HG03280 (cell line): Measurements from ENCODE around the gene CFAP300.

Experiments used
- ATAC-seq: cut with Tn5 transposase; IDR thresholded peaks from one replicate; pipeline ENCODE4 v1.9.1; 2021; ENCODE audit warnings: mild to moderate bottlenecking, moderate library complexity; ENCODE audit not compliant: unreplicated experiment

The CFAP300 gene

DNA sequence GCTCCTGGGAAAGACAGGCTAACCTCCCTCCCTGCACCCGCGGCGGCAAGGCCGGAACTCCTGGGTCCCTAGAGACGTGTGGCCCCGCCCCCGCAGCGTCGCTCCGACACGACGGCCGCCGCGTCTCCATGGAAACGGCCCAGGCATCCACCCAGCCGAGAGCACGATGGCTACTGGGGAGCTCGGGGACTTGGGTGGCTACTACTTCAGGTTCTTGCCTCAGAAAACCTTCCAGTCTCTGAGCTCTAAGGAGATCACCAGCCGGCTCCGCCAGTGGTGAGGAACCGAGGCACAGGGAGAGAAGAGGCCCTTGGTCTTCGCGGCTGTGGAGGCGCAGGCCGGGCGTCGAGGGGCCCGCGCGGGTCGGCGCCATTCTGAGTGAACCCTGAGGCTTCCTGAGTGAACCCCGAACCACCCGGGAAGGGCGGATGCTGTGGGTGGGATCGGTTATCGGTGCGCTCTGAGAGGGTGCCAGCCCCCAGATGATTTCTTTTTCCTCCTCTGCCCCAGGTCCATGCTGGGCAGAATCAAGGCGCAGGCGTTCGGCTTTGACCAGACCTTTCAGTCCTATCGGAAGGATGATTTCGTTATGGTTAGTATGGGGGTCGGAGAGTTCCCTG, at the start of gene CFAP300:
CFAP300 (plus strand) TSS at position 133 of the 620 bp plus-strand sequence; CDS start at position 167, 34 bp downstream.
- ATAC-seq: no peak

DNA sequence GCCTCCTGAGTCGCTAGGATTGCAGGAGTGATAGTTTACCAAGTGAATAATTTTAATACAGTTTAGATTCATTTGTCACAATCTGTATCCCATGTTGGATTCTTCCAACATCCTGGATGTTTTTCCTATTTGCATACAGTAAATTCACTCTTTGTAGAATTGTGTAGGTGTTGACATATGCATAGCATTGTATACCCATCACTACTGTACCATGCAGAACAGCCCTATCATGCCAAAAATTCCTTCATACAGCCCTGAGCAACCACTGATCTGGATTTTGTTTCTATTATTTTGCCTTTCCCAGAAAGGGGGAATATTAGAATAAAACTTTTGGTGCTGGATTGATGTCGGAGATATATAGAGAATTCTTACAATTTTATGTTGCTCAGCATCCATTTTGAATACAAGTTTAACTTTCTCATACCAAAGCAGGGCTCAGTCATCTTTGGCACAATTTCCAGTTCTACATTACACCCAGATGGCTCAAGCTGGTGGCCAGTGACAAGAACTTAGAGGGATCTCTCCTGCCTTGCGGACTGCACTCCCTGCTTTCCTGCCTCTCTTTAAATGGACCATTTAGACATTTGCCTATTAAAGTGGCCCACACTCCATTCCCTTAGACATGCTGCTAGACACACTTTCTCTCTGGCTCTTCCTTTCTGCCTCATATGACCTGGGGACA, 45.4 kb upstream of the CFAP300 start:
- ATAC-seq: no peak

DNA sequence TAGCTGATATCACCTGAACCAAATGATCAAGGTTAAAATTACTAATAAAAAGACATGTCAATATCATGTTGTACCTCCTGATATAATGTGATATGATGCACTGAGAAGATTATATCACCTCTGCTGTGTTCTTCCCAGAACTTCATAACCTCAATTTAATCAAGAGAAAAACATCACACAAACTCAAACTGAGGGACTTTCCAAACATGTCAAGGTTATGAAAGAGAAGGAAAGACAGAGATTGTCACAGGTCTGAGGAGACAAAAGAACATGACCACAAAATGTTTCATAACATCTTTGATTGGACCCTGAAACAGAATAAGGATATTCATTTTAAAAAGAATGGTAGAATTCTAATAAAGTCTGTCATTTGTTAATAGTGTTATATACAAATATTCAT, 43.0 kb upstream of the CFAP300 start:
- no peak for ATAC-seq

DNA sequence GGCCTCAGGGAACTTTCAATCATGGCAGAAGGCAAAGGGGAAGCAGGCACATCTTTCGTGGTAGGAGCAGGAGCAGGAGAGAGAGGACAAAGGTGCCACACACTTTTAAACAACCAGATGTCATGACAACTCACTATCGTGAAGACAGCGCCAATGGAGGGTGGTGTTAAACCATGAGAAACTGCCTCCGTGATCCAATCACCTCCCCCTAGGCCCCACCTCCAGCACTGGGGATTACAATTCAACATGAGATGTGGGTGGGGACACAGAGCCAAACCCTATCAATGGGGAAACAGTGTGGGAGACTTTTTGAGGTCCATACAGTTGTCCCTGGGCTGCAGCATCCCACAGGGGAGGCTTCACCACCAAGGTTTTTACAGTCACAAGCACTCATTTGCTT, 41.9 kb upstream of the CFAP300 start:
- ATAC-seq: no peak

DNA sequence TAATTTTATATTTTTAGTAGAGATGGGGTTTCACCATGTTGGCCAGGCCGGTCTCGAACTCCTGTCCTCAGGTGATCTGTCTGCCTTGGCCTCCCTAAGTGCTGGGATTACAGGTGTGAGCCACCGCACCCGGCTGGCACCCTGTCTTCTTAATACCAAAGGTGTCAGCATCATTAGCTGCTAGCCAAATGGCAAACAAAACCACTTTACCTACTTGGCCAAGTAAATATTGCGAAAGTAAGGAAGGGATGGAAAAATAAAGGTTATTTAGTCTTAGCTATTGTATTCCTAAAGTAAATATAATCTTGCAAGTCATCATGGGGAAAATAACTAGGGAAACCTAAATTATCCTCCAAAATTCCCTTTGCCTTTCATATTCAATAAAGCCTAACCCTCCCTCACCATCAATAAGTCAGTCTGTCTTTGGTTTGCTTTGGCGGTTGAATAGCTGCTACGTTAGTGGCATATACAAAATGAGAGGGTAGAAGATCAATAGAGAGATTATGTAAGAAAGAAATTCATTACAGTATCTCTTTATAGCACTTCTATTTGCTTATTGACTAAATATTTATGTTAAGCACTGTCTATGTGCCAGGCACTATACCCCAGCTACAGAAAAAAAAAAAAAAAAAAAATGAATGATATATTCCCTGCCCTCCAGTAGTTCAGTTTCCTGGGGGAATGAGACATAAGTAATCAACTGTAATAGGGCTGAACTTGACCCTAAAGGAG, 40.2 kb upstream of the CFAP300 start:
- no peak for ATAC-seq

DNA sequence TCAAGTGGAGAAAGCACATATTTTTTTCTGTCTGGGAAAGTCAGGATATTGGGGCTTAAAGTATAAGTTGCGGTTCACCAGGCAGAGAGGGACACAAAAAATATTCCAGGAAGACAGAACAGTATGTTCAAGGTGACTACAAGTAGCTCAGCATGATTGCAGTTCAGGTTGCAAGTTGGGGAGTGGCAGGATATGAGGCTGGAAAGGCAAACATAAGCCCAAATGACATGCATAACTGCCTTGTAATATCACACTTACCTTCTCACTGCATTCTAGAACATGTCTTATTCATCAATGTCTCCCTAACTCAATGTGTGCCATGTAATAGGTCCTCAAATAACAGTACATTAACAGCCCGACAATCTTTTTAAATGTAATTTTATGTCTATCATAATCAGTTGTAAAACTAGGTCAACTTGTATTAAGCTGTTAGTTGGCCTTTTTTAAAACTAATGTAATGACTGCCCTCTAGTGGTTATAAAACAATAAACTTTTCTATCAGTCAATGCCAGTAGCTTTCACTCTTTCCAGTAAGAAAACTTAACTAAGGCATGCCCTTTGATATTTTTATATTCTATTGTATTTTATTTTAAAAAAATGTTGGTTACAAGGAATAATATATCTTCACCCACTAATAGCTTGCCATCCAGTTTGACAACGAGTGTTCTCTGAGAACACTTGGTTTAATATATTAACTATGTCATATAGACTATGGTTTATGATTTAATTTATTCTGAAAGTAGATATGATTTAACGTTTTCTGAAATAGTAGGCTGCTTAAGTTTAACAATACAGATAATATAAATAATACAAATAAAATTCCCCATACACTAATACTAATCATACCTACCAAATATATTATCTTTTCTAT, 39.4 kb upstream of the CFAP300 start:
- peak; percentile 78 for ATAC-seq

DNA sequence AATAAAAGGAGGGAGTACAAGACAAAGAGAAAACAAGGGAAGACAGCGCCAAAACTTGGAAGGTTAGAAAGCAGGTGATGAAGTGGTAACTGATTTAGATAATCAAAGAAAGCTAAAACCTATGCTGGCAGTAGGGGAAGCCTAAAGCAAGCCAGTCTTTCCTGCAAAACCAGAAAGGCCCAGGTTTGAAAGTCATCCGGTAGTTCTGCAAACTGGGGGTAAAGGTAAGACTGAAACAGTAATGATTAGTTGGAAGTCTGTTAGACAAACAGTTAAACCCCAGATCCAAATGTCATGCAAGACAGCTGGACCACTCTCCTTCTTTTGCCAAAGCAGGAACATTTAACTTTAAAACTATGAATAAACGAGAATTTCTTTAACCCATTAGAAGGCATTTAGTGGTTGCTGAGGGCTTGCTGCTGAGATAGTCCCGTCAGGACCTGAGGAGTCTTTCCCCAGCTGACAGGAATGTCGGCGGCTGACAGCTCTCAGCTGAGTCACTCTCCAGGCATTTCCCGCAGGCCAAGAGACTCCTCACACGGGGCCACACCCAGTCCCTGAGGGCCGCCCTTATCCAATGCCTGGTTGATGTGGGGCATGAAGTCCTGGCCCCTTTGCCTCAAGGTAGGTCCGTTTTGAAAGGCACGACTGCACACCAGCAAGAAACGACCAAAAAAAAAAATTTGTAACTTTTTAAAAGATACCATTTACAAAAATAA, 36.3 kb upstream of the CFAP300 start:
- ATAC-seq: no peak

DNA sequence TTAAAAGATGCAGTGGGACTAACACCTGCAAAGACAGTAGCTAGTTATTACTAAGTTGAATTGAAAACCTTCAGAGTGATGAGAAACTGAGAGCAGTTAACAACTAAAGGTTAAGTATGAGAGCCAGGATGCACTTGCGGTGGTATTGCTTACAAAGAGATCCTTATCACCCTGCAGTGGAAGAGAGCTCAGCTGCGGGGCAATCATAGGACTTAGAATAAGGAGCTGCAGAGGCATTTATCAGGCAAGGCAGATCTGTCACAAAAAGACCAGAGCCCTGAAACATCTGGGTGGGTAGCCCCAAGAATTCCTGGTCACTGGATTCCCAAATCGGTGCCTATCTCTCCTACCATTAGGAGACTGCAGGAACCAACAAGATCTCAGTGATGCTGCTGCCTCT, 34.3 kb upstream of the CFAP300 start:
- no peak for ATAC-seq

DNA sequence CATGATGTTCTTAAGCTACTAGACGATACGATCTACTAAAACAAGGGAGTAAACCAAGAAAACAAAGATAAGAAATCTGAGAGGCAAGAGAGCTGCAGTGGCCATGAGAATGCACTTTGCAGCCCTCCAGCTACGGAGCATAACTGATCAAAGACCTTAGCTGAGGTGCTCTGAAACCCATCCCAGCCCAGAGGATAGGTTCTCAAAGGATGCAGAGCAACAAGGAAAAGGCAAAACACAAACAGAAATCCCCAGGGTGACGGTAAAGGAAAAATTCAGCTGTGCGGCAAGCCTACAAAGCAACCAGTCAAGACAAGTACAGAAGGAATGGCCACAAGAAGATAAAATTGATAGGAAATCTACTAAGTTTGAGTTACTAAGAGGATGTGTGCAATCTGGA, 32.5 kb upstream of the CFAP300 start:
- no peak for ATAC-seq

DNA sequence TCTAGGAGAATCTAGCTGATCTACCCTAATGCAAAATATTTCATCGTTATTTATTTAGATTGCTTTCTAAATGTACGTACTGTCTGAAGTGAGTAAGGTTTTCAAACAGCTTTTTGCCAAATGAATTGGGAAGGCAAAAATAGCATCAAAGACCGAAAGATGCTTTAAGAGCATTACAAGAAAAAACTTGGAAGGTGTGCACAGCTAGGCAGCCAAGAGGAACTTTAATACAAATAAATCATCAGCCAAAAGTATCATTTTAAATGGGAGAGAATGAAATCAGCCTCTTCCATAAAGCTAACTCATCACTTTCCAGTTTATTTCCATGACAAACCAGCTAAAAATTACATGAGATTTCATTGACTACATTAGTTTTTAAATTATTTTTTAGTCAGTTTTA, 30.2 kb upstream of the CFAP300 start:
- no peak for ATAC-seq

DNA sequence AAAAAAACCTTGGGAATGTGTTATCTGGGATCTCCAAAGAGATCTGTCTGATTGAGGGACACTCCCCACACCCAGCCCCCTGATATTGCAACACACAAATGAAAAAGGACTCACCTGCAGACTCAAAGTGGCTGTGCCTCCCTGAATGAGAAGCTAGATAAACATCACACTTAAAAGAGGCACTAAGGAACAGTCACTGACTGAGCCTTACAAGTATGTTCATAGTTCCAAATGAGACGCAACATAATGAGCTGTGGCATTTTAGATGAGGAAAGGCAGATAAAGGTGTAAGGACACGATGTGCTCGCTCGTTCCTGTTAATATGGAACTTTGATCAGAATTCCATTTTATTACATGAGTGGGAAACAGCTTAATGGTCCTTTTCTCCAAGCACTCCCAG, 21.0 kb upstream of the CFAP300 start:
- ATAC-seq: no peak

DNA sequence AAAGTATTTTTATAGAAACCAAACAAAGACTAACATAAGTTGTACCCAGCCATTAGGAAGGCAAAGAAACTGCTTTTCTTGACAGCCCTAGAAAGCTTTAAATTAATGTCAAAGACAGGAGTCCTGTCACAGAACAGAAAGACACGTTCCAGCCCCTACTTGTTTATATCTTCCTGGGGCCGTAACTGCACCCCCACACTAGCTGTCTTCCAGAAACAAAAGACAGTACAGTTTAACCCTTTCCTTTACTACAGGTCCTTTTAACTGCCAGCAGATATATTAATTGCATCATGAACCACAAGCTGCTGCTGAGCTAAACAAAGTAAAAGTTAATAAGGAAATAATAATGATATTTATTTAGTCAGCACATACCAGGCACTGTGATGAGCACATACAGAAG, 20.3 kb upstream of the CFAP300 start:
- no peak for ATAC-seq

DNA sequence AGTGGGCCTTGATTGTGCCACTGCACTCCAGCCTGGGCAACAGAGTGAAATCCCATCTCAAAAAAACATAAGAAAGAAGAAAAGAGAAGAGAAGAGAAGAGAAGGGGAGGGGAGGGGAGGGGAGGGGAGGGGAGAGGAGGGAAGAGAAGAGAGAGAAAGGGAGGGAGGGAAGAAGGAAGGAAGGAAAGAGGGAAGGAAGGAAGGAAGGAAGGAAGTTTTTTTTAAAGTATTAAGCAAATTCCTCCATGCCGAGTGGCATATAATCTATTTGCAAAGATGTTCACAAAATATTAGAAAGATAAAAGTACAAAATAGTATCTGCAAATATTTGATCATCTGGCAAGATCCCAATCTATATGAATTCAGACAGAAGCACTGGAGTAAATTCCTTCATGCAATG, 10.5 kb upstream of the CFAP300 start:
- ATAC-seq: no peak

DNA sequence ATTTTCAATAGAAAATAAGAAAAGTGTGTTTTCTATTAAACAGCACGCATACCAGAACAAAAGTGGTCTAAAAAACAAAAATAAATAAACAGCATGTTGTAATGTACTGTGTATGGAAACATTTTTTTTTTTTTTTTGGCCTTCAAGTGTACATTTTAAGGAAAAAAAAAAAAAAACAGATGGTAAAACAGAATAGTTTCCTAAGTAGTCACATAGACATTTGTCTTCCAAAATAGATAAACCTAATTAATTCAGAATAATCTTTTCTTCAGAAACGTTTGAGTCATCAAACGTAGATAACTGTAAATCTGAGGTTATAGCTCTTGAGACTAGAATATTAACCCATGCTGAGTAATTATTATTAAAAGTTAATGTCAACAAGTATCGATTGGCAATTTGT, 396 bp upstream of the CFAP300 start:
- no peak for ATAC-seq

DNA sequence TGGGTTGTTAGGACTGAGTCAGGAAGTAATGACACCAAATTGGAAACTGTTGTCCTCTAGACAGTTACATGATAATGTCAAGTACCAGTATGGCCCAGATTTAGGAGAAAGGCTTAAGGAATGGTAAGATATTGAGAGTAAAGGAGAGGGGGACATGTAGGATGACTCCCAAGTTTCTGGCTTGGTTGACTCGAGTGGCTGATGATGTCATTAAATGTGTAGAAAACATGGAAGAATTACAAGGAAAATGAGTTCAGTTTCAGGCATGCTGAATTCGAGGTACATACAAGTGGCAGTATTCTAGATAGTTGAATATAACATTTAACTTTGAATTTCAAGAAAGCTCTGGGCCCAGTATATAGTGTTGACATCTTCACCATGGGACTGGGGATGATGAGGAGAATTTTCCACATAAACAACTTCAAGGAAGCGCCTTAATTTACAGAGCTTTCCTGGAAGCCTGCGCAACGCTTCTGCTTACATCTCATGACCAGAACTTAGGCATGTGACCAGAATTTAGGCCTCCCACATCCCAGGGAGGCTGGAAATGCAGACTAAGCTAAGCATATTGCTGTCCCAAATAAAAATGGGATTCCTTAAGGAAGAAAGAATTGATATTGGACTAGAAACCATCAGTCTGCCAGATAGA, 3.8 kb downstream of the CFAP300 start:
- ATAC-seq: no peak

DNA sequence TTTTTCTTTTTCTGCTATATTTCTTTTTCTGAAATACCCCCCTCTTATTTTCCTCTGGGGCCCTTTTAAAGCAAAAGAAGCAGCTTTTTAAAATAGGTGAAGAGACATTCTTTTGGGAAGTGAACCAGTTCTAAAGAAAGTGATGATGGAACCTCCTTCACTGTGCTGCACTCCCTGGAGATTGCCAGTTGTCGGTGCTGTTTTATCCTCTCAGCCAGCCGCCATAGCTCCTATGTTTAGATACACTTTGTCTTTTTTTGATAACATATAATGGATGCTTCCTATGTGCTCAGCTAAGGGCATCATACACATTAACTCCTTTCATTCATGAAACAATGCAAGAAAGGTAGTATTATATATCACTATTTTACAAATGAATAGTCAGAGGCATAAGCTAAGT, 14.0 kb downstream of the CFAP300 start:
- ATAC-seq: no peak

DNA sequence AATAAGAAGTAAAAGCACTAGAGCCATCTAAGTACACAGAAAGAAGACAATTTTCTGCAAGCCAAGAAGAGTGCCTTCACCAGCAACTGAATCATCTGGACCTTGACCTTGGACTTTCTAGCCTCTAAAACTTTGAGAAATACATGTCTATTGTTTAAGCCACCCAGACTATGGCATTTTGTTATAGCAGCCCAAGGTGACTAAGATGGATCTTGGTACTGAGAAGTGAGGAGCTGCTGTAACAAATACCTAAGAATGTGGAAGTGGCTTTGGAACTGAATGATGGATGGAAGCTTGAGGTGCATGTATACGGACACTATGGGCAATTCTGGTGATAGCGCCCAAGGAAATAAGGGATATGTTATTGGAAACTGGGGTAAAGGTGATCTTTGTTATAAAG, 14.9 kb downstream of the CFAP300 start:
- no peak for ATAC-seq

DNA sequence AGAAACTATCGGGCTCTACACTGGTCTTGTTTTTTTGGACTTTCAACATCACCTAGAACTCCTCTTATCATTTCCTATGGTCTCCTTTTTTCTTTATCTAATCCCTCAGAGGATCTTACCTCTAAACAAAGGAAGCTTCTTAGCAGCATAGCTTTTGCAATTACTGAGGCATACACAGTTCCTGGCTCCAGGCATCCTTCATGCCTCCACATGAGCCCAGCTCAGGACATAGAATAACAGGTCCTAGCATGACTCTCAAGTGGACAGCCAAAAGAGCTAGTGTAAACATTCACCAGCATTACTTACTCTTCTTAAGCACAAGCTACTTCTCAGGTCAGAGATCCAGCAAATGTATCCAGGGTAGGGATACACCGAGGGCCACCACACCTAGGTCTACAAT, 17.1 kb downstream of the CFAP300 start:
- ATAC-seq: no peak

DNA sequence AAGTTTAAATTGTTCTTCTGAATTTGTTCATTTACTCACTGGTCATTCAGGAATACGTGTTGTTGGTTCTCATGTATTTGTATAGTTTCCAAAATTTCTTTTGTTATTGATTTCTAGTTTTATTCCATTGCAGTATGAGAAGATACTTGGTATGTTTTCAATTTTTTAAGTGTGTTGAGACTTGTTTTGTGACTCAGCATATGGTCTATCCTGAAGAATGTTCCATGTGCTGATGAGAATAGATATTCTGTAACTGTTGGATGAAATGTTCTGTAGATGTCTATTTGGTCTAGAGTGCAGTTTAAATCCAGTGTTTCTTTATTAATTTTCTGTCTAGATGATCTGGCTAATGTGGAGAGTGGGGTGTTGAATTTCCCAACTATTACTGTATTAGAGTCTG, 23.5 kb downstream of the CFAP300 start:
- no peak for ATAC-seq
